ENCODE results near the gene MAGEF1. TPM values are rescaled to one million over a fixed set of nuclear protein-coding genes. Genes with fewer than 3 reads are reported as not detected.
A peak's percentile ranks its signal among the peaks of the same experiment; 100 is the strongest.

MAGEF1 gene
- total and polyA plus RNA-seq, 9 of the 15 experiments (the other 6 are each of a cell fraction or from before 2014, with no cell fraction given): 1.5 to 39.1 (median 19.8) TPM

GRCh38 chr3:184712248-184713039, 580 bp upstream of the MAGEF1 start (continued):
- TF ChIP-seq PRDM10 (IDR thresholded peaks at IDR 0.05; ENCODE audit: partially characterized antibody): no peak
- TF ChIP-seq ZNF695 (CRISPR knock-in tag; IDR thresholded peaks at IDR 0.05): no peak
- TF ChIP-seq ZNF785 (CRISPR knock-in tag; IDR thresholded peaks at IDR 0.05): no peak
- TF ChIP-seq SMAD1 (IDR thresholded peaks at IDR 0.05; ENCODE audit: low read depth, low read length, partially characterized antibody): no peak
- no peak for TF ChIP-seq RFX7 (CRISPR knock-in tag; IDR thresholded peaks at IDR 0.05)
- no peak for TF ChIP-seq PPARD (CRISPR knock-in tag; IDR thresholded peaks at IDR 0.05)
- no peak for TF ChIP-seq ADNP (tag; IDR thresholded peaks at IDR 0.05)
- no peak for TF ChIP-seq ZEB2 (IDR thresholded peaks at IDR 0.05)
- no peak for TF ChIP-seq GABPB1 (CRISPR knock-in tag; IDR thresholded peaks at IDR 0.05)
- TF ChIP-seq GATA2 (CRISPR knock-in tag; IDR thresholded peaks at IDR 0.05): no peak
- no peak for TF ChIP-seq ZNF217 (CRISPR knock-in tag; IDR thresholded peaks at IDR 0.05)
- TF ChIP-seq MTA1 (IDR thresholded peaks at IDR 0.05; ENCODE audit: borderline replicate concordance): no peak
- TF ChIP-seq ZNF282 (CRISPR knock-in tag; IDR thresholded peaks at IDR 0.05): no peak
- no peak for TF ChIP-seq POLR3A (IDR thresholded peaks at IDR 0.05; ENCODE audit: borderline replicate concordance, extremely low read depth, insufficient read depth, insufficient read length)
- no peak for TF ChIP-seq CREB5 (CRISPR knock-in tag; IDR thresholded peaks at IDR 0.05)
- TF ChIP-seq ZBTB26 (CRISPR knock-in tag; IDR thresholded peaks at IDR 0.05): no peak
- TF ChIP-seq PHB2 (IDR thresholded peaks at IDR 0.05; ENCODE audit: low read depth): no peak
- TF ChIP-seq ERF (CRISPR knock-in tag; IDR thresholded peaks at IDR 0.05): no peak
- TF ChIP-seq CEBPB (tag; IDR thresholded peaks at IDR 0.05): no peak
- 0 out of 4 replicates have a peak, but pooled peaks of 1 of the 2 experiments have one; percentile 61 for TF ChIP-seq ETV6 (IDR thresholded peaks at IDR 0.05; ENCODE audit: borderline replicate concordance in 1 of 2, low read depth in 2 of 2, low read length in 1 of 2)
- no peak for TF ChIP-seq ETV6 (CRISPR knock-in tag; IDR thresholded peaks at IDR 0.05; ENCODE audit: borderline replicate concordance)
- no peak for TF ChIP-seq MCM2 (IDR thresholded peaks at IDR 0.05; ENCODE audit: low read depth)
